ENCODE results near the gene CYP26C1. TPM values are rescaled to one million over a fixed set of nuclear protein-coding genes. Genes with fewer than 3 reads are reported as not detected.

Gene CYP26C1
- total and polyA plus RNA-seq, 4 experiments from 2014 or later = 0.08 to 0.22 (median 0.20) TPM; not detected in 1

- Histone ChIP-seq H3K4me1 (ENCODE audit: insufficient read depth, low read length) (peaks cover 45% of the 10 kb centered on the region), H3K4me3 (ENCODE audit: low read length in 2 of 2) (no peak overlapping the region), H3K9me3 (ENCODE audit: control insufficient read depth in 1 of 2, low read length in 2 of 2) (no peaks in the 10 kb centered on the region), H3K27ac (ENCODE audit: low read depth, low read length) (no peak overlapping the region), H3K36me3 (ENCODE audit: insufficient read depth, low read length) (no peaks in the 10 kb centered on the region), H3K27me3 (ENCODE audit: insufficient read depth, low read length) (peaks cover 26% of the 10 kb centered on the region)
- Mint-ChIP-seq H3K36me3 (no peaks in the 10 kb centered on the region), H3K4me3 (peak overlapping the region; percentile 63 to 90 (median 79)), H3K27ac (no peak overlapping the region), H3K9me3 (peaks cover 0 to 1% (median 0%) of the 10 kb centered on the region in 8 donors), H3K4me1 (peaks cover 5 to 53% (median 35%) of the 10 kb centered on the region in 4 donors), H3K27me3 (peaks cover 45 to 55% of the 10 kb centered on the region in 2 donors)
- ChIA-PET CTCF (ENCODE audit: partially characterized antibody) (no interaction called here), POLR2A (ENCODE audit: partially characterized antibody) (no interaction called here)
- intact Hi-C loops (cut with micrococcal nuclease) = no loop called here
- no peak for DNase-seq
These were observed 13.6 kb downstream of the CYP26C1 start for GRCh38 chr10:93074147-93074596.

- CTCF ChIA-PET (ENCODE audit: partially characterized antibody) = interaction anchor here (1.7 kb wide), 1 partner anchor 13 kb away, joined by 4 read pairs; no protein-coding TSS in a partner anchor
These were observed 14.2 kb downstream of the CYP26C1 start for GRCh38 chr10:93074597-93075368.

GRCh38 chr10:93075369-93076221 is 15.0 kb downstream of the CYP26C1 start:
- peak overlapping the region in 5 of 8 donors; percentile 2 to 90 (median 80) for H3K4me3 Mint-ChIP-seq

More at GRCh38 chr10:93074597-93075368, 14.2 kb downstream of the CYP26C1 start:
- no peaks in the 10 kb centered on the region for H3K9me3 ChIP-seq (ENCODE audit: control insufficient read depth in 1 of 2, low read length in 2 of 2)
- intact Hi-C loops (cut with micrococcal nuclease) = no loop called here
- no peaks in the 10 kb centered on the region for H3K36me3 Mint-ChIP-seq
- H3K36me3 ChIP-seq (ENCODE audit: insufficient read depth, low read length) = no peaks in the 10 kb centered on the region
- POLR2A ChIA-PET (ENCODE audit: partially characterized antibody) = no interaction called here
- H3K27ac ChIP-seq (ENCODE audit: low read depth, low read length) = no peak overlapping the region
- no peak overlapping the region for H3K4me3 ChIP-seq (ENCODE audit: low read length in 2 of 2)
- peaks cover 26% of the 10 kb centered on the region for H3K27me3 ChIP-seq (ENCODE audit: insufficient read depth, low read length)
- DNase-seq = no peak
- H3K9me3 Mint-ChIP-seq = no peaks in the 10 kb centered on the region
- no peak overlapping the region for H3K27ac Mint-ChIP-seq
- H3K4me1 ChIP-seq (ENCODE audit: insufficient read depth, low read length) = peaks cover 45% of the 10 kb centered on the region
- peaks cover 46 to 58% of the 10 kb centered on the region in 2 donors for H3K27me3 Mint-ChIP-seq
- peak overlapping the region; percentile 63 to 90 (median 79) for H3K4me3 Mint-ChIP-seq
- peaks cover 5 to 51% (median 35%) of the 10 kb centered on the region in 4 donors for H3K4me1 Mint-ChIP-seq

GRCh38 chr10:93076871-93077270 is 16.3 kb downstream of the CYP26C1 start:
- no peak overlapping the region for H3K27ac Mint-ChIP-seq

More at GRCh38 chr10:93075369-93076221, 15.0 kb downstream of the CYP26C1 start:
- Mint-ChIP-seq H3K36me3 (no peaks in the 10 kb centered on the region), H3K27ac (no peak overlapping the region), H3K27me3 (peaks cover 43 to 56% of the 10 kb centered on the region in 2 donors), H3K4me1 (peaks cover 7 to 53% (median 37%) of the 10 kb centered on the region in 4 donors), H3K9me3 (no peaks in the 10 kb centered on the region)
- CTCF ChIA-PET (ENCODE audit: partially characterized antibody) = interaction anchor here (0.6 to 1.7 kb wide), 6 partner anchors 8 to 434 kb away, joined by 3 to 4 read pairs (median 3); no protein-coding TSS in a partner anchor
- peaks cover 40% of the 10 kb centered on the region for H3K4me1 ChIP-seq (ENCODE audit: insufficient read depth, low read length)
- POLR2A ChIA-PET (ENCODE audit: partially characterized antibody) = no interaction called here
- no peaks in the 10 kb centered on the region for H3K9me3 ChIP-seq (ENCODE audit: control insufficient read depth in 1 of 2, low read length in 2 of 2)
- DNase-seq = no peak
- H3K36me3 ChIP-seq (ENCODE audit: insufficient read depth, low read length) = no peaks in the 10 kb centered on the region
- intact Hi-C loops (cut with micrococcal nuclease) = no loop called here
- no peak overlapping the region for H3K4me3 ChIP-seq (ENCODE audit: low read length in 2 of 2)
- H3K27me3 ChIP-seq (ENCODE audit: insufficient read depth, low read length) = peaks cover 19% of the 10 kb centered on the region
- H3K27ac ChIP-seq (ENCODE audit: low read depth, low read length) = no peak overlapping the region

GRCh38 chr10:93077860-93078337 is 17.3 kb downstream of the CYP26C1 start:
- ChIA-PET CTCF (ENCODE audit: partially characterized antibody) (interaction anchor here (2.2 to 2.4 kb wide), 2 partner anchors 214 to 272 kb away, joined by 7 to 8 read pairs; no protein-coding TSS in a partner anchor), POLR2A (ENCODE audit: partially characterized antibody) (no interaction called here)
- Histone ChIP-seq H3K4me1 (ENCODE audit: insufficient read depth, low read length) (peaks cover 25% of the 10 kb centered on the region), H3K9me3 (ENCODE audit: control insufficient read depth in 1 of 2, low read length in 2 of 2) (no peaks in the 10 kb centered on the region), H3K27me3 (ENCODE audit: insufficient read depth, low read length) (peaks cover 7% of the 10 kb centered on the region), H3K27ac (ENCODE audit: low read depth, low read length) (no peak overlapping the region), H3K4me3 (ENCODE audit: low read length in 2 of 2) (no peak overlapping the region), H3K36me3 (ENCODE audit: insufficient read depth, low read length) (no peaks in the 10 kb centered on the region)
- intact Hi-C loops (cut with micrococcal nuclease) = no loop called here
- peaks cover 0 to 2% (median 0%) of the 10 kb centered on the region in 8 donors for H3K9me3 Mint-ChIP-seq
- no peaks in the 10 kb centered on the region for H3K36me3 Mint-ChIP-seq
- no peak for DNase-seq
- H3K27ac Mint-ChIP-seq = no peak overlapping the region
- H3K4me3 Mint-ChIP-seq = no peak overlapping the region
- H3K27me3 Mint-ChIP-seq = peaks cover 30 to 44% of the 10 kb centered on the region in 2 donors
- peaks cover 5 to 33% (median 22%) of the 10 kb centered on the region in 4 donors for H3K4me1 Mint-ChIP-seq

More at GRCh38 chr10:93076871-93077270, 16.3 kb downstream of the CYP26C1 start:
- POLR2A ChIA-PET (ENCODE audit: partially characterized antibody) = no interaction called here
- Mint-ChIP-seq H3K36me3 (no peaks in the 10 kb centered on the region), H3K4me1 (peaks cover 7 to 43% (median 29%) of the 10 kb centered on the region in 4 donors), H3K9me3 (peaks cover 0 to under 1% (median 0%) of the 10 kb centered on the region in 8 donors), H3K27me3 (peaks cover 37 to 52% of the 10 kb centered on the region in 2 donors), H3K4me3 (peak overlapping the region in 1 of 8 donors; percentile 1)
- CTCF ChIA-PET (ENCODE audit: partially characterized antibody) = interaction anchor here (0.6 to 1.2 kb wide), 3 partner anchors 8 to 215 kb away, joined by 3 read pairs; no protein-coding TSS in a partner anchor
- no peaks in the 10 kb centered on the region for H3K36me3 ChIP-seq (ENCODE audit: insufficient read depth, low read length)
- intact Hi-C loops (cut with micrococcal nuclease) = no loop called here
- peaks cover 15% of the 10 kb centered on the region for H3K27me3 ChIP-seq (ENCODE audit: insufficient read depth, low read length)
- no peaks in the 10 kb centered on the region for H3K9me3 ChIP-seq (ENCODE audit: control insufficient read depth in 1 of 2, low read length in 2 of 2)
- DNase-seq = no peak
- H3K4me3 ChIP-seq (ENCODE audit: low read length in 2 of 2) = no peak overlapping the region
- no peak overlapping the region for H3K27ac ChIP-seq (ENCODE audit: low read depth, low read length)
- H3K4me1 ChIP-seq (ENCODE audit: insufficient read depth, low read length) = peaks cover 35% of the 10 kb centered on the region

GRCh38 chr10:93079663-93080349 is 19.2 kb downstream of the CYP26C1 start:
- no peaks in the 10 kb centered on the region for H3K36me3 Mint-ChIP-seq
- H3K36me3 ChIP-seq (ENCODE audit: insufficient read depth, low read length) = no peaks in the 10 kb centered on the region
- H3K27me3 ChIP-seq (ENCODE audit: insufficient read depth, low read length) = peaks cover 6% of the 10 kb centered on the region
- no peaks in the 10 kb centered on the region for H3K9me3 ChIP-seq (ENCODE audit: control insufficient read depth in 1 of 2, low read length in 2 of 2)
- ChIA-PET POLR2A (ENCODE audit: partially characterized antibody) (no interaction called here), CTCF (ENCODE audit: partially characterized antibody) (interaction anchor here (0.6 to 4.2 kb wide), 20 partner anchors 9 to 522 kb away, joined by 3 to 38 read pairs (median 4); partner anchors contain the start of gene MYOF)
- no peak for DNase-seq
- peaks cover 21 to 40% of the 10 kb centered on the region in 2 donors for H3K27me3 Mint-ChIP-seq
- no peak overlapping the region for H3K27ac Mint-ChIP-seq
- peaks cover 0 to 2% (median 0%) of the 10 kb centered on the region in 8 donors for H3K9me3 Mint-ChIP-seq
- H3K4me3 ChIP-seq (ENCODE audit: low read length in 2 of 2) = no peak overlapping the region
- peaks cover 10% of the 10 kb centered on the region for H3K4me1 ChIP-seq (ENCODE audit: insufficient read depth, low read length)
- intact Hi-C loops (cut with micrococcal nuclease) = loop anchor here (1.0 kb wide), 2 partner anchors 195 to 272 kb away; no protein-coding TSS in a partner anchor
- H3K4me3 Mint-ChIP-seq = peak overlapping the region in 4 of 8 donors; percentile 33 to 71 (median 62)
- H3K4me1 Mint-ChIP-seq = peaks cover 3 to 16% (median 12%) of the 10 kb centered on the region in 4 donors
- no peak overlapping the region for H3K27ac ChIP-seq (ENCODE audit: low read depth, low read length)
